GM18909 (cell line): ENCODE data around the gene FBH1.
"Not testable (repeated sequence)": the region's sequence is repeated elsewhere in the genome, so short reads cannot be mapped to it uniquely, and the experiment has no call there.

Experiments used
- ATAC-seq: cut with Tn5 transposase; IDR thresholded peaks from one replicate; pipeline ENCODE4 v1.9.1; 2021; ENCODE audit warnings: mild to moderate bottlenecking; ENCODE audit not compliant: unreplicated experiment, poor library complexity

Gene FBH1

GRCh38 chr10:5953676-5954075, 63.6 kb downstream of the FBH1 start:
- ATAC-seq: no peak

- ATAC-seq: no peak
Measured at GRCh38 chr10:5956146-5956936, 66.3 kb downstream of the FBH1 start.

GRCh38 chr10:5958077-5958476, 68.0 kb downstream of the FBH1 start:
- no peak for ATAC-seq

DNA sequence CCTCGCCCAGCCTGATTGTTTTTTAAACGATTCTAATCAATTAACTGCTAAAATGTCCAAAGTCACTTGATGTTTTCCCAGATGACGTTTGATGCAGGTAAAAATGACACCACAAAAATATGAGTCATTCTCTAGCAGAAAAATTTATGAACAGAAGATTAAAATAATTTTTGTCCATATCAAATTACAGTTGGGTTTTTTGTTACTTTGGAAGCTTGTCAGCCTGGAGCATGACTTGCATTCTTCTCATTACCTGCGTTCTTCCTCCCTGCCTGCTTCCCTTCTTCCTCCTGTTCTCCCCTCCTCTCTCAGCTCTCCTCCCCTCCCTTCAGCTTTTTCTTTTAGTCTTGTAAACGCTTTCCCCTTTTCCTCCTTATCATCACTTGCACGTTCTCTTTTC, 68.6 kb downstream of the FBH1 start:
- no peak for ATAC-seq

DNA sequence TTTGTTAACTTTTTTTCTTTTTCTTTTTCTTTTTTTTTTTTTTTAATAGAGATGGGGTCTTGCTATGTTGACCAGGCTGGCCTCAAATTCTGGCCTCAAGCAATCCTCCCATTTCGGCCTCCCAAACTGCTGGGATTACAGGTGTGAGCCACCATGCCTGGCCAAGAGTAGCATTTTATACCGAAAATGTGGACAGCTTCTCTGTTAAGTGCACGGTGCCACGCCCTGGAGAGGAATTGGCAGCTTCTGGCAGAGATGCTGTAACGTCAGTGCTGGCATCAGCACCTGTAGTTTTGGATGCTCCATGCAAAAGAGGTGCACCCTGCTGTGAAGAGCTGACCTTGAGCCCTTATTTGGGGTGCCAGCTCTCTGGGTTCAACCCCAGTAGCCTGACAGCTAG, 69.1 kb downstream of the FBH1 start:
- ATAC-seq: no peak

DNA sequence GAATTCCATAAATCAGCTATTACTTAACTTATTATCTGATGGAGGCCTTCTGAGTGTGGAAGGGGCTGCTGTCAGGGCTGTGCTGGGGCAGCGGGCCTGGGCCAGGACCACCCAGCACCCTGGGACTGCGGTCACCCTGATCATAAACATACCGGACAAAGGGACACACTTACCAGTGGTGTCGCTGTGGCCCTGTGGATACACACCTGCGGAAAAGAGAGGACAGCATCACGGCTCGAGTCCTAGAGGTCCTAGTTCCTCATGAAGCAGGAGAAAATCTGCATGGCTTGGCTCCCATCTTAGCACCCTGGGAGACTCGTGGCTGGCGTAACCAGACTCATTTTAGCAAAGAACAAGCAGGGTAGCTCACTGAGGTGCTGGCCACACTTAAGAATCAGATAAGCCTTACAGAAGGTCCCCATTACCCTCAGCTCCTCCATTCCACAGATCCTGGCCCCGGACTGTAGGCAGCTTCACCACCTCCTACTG, 69.6 kb downstream of the FBH1 start:
- ATAC-seq: no peak

- ATAC-seq: no peak
Measured at GRCh38 chr10:5960070-5960972, 70.3 kb downstream of the FBH1 start.

DNA sequence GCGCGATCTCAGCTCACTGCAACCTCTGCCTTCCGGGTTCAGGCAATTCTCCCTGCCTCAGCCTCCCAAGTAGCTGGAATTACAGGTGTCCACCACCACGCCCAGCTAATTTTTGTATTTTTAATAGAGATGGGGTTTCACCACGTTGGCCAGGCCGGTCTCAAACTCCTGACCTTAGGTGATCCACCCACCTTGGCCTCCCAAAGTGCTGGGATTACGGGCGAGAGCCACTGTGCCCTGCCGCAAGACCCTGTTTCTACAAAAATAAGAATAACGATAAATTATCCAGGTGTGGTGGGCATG, 70.9 kb downstream of the FBH1 start:
- not testable (repeated sequence) for ATAC-seq

DNA sequence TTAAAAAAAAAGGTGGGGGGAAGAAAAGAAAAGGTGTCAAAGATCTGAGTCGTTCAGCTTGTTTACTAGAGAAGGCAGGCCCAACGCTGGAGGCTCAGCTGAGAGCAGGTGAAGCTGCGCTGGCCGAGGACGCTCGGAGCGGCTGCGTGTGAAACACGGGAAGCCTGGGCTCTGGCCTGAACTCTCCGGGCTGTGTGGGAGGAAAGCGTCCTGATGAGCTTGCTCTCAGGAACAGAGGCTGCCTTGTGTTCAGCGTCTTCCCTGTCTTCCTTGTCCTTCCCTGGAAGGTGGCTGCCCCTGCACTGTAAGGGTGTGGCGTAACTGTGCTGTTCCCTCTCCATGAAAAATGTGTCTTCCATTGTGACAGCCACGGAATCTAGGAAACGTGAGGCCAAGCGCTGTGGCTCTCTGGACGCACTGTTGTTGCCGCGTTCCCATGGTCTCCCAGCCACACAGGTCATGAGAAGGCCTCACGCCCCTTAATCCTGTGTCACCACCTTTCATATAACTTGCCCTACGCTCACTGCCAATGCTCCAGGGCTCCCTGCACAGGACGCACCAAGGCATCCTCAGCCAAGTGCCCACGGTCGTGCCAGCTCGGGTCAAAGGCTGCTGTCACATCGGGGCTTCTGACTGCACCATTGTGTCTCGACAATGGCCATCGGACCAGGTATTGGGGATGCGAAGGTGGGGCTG, 71.5 kb downstream of the FBH1 start:
- ATAC-seq: no peak

- not testable (repeated sequence) for ATAC-seq
Measured at GRCh38 chr10:5962358-5962940, 72.4 kb downstream of the FBH1 start.

DNA sequence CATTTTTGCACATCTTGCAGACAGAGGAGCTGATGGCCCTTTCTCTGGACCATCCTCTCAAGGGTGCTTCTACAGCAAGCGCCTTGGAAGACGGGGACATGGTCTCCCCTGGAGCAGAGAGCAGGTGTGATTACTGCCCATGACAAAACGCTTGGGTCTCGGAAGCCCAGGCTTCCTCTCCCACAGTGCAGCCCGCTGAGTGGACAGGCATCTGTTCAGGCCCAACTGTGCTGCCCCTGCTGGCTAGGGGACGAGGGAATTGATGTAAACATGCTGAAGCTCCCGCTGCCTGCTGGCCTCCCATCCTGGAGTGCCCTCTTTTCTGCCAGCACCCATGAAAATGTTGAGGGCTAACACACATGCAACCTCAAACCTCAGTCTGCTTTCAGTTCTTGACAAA, 73.0 kb downstream of the FBH1 start:
- ATAC-seq: no peak

DNA sequence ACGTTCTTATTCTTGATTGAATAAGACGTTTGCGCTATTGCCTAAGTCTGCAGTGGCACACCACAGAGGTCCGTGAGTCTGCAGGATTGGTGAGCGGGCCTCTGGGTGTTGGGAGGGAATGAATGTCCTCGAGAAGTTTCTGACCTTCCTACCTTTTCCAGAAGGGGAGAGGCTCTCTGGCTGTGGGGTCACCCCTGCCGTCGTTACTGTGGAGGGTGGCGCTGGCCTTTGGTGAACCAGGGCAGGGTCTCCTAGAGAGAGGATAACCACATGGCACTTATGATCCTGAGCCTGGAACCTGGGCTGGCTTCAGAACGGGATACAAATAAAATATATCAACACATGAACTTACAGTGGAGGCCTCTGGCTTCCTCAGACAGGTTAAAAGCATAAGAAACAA, 73.5 kb downstream of the FBH1 start:
- no peak for ATAC-seq

DNA sequence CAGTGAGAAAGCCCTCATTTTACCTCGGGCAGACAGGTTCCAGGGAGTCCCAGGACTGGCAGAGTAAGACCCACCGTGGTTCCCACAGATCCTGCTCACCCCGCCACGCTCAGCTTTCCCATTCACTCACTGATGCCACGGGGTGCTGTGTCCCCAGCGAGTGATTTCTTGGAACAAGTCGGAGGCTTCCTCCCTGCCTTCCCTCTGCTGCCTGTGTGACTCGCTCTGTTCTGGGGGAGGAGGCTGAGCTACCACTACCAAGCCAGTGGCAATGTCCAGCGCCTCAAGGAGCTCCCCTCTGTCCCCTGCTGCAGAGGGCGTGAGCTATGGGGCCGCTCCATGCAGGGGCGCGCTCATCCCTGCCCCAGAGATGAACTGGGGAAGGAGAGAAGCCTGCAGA, 74.7 kb downstream of the FBH1 start:
- no peak for ATAC-seq

GRCh38 chr10:5965266-5965665, 75.2 kb downstream of the FBH1 start:
- no peak for ATAC-seq

DNA sequence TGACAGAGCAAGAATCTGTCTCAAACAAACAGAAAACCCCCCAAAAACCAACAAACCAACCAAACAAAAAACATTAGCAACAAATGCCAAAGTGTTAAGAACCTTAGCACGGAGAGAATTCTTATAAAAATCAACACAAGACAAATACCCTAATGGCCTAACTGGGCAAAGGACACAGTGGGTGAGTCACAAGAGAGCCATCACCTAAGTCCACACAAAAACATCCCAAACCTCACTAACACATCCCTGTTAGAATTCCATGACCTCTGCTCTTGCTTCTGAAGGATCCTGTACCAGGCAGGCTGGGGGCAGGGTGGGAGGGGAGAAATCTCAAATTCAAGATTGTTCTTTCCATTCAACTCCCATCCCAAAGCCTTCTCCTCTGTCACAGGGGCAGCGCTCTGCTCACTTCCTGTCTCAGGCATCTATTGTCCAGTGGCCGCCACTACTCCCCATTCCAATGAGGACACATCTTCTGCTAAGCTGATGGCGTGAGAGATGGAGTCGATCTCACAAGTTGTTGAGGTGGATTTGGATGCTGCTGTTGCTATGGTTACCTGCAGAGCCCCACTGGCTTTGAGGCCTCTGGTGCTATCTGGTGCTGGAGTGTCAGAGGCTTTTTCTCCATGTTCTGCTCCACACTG, 78.1 kb downstream of the FBH1 start:
- ATAC-seq: no peak

- ATAC-seq: no peak
Measured at GRCh38 chr10:5968681-5969453, 78.8 kb downstream of the FBH1 start.

GRCh38 chr10:5970066-5970465, 80.0 kb downstream of the FBH1 start:
- no peak for ATAC-seq

- no peak for ATAC-seq
Measured at GRCh38 chr10:5970527-5970926, 80.5 kb downstream of the FBH1 start.

- ATAC-seq: peak; percentile 29
Measured at GRCh38 chr10:5971315-5971832, 81.3 kb downstream of the FBH1 start.
